Naive thymus-derived CD4-positive, alpha-beta T cell (primary cell): Measurements from ENCODE around the gene PDIA5. TPM values are rescaled to one million over a fixed set of nuclear protein-coding genes. Genes with fewer than 3 reads are reported as not detected.

Experiments used
- ATAC-seq: fragments of 150-1000 bp; cut with Tn5 transposase; 2 replicates; pipeline ENCODE4 v1.10.0; 2021; ENCODE audit warnings: mild to moderate bottlenecking, moderate library complexity
- CTCF ChIA-PET: fragments of 350-600 bp; sonication (Branson Sonifier 250); formaldehyde crosslinking; loops from one replicate; lab custom pipeline; 2021; ENCODE audit warnings: antibody characterized with exemption; lab: Charles Lee
- POLR2A ChIA-PET: fragments of 350-600 bp; sonication (Branson Sonifier 250); formaldehyde crosslinking; loops from one replicate; lab custom pipeline; 2021; ENCODE audit warnings: antibody characterized with exemption, inconsistent platforms; lab: Charles Lee
- DNase-seq, 9 donors: peaks; one replicate each; pipeline versions ENCODE4 v3.0.0 to v3.0.0-alpha.2; 2020 to 2022; ENCODE audit warnings: mixed read lengths in 1 of 9
- H3K27ac ChIP-seq: one replicate; pipeline ENCODE4 v1.7.0; 2013; ENCODE audit warnings: mild to moderate bottlenecking, low read depth, low read length, moderate library complexity
- H3K27me3 ChIP-seq, 2 donors: one replicate each; pipeline ENCODE4 v1.7.0; 2013; ENCODE audit warnings: low read length in 2 of 2, mild to moderate bottlenecking in 2 of 2, moderate library complexity in 2 of 2; ENCODE audit not compliant: control insufficient read depth in 2 of 2, insufficient read depth in 2 of 2
- H3K36me3 ChIP-seq, 3 experiments: 1 replicate in 2 of 3; 2 replicates in 1 of 3; pipeline ENCODE4 v1.7.0; 2013; ENCODE audit warnings: low read length in 3 of 3, mild to moderate bottlenecking in 3 of 3, moderate library complexity in 1 of 3; ENCODE audit not compliant: insufficient read depth in 3 of 3, control insufficient read depth in 2 of 3
- H3K4me1 ChIP-seq, 2 donors: one replicate each; pipeline ENCODE4 v1.7.0; 2013; ENCODE audit warnings: low read length in 2 of 2, mild to moderate bottlenecking in 2 of 2, moderate library complexity in 1 of 2; ENCODE audit not compliant: control insufficient read depth in 2 of 2, insufficient read depth in 2 of 2
- H3K4me3 ChIP-seq: 2 replicates; pipeline ENCODE4 v1.7.0; 2013; ENCODE audit warnings: mild to moderate bottlenecking, low read length
- H3K9me3 ChIP-seq, 3 experiments: 1 replicate in 2 of 3; 2 replicates in 1 of 3; pipeline ENCODE4 v1.7.0; 2013; ENCODE audit warnings: low read length in 3 of 3; ENCODE audit not compliant: control insufficient read depth in 2 of 3
- H3K27ac Mint-ChIP-seq, 9 donors: one replicate each; pipeline ENCODE4 v1.8.0; 2020 to 2022; ENCODE audit warnings: mixed read lengths in 9 of 9, mild to moderate bottlenecking in 8 of 9, moderate library complexity in 5 of 9, inconsistent platforms in 2 of 9
- H3K27me3 Mint-ChIP-seq, 5 donors: one replicate each; pipeline ENCODE4 v1.8.0; 2021 to 2022; ENCODE audit warnings: mixed read lengths in 5 of 5, mild to moderate bottlenecking in 1 of 5
- H3K36me3 Mint-ChIP-seq, 5 donors: one replicate each; pipeline ENCODE4 v1.8.0; 2020 to 2022; ENCODE audit warnings: mixed read lengths in 5 of 5, mild to moderate bottlenecking in 3 of 5, inconsistent platforms in 1 of 5
- H3K4me1 Mint-ChIP-seq, 7 donors: one replicate each; pipeline ENCODE4 v1.8.0; 2020 to 2022; ENCODE audit warnings: mixed read lengths in 7 of 7, mild to moderate bottlenecking in 3 of 7, inconsistent platforms in 1 of 7
- H3K4me3 Mint-ChIP-seq, 10 donors: one replicate each; pipeline ENCODE4 v1.8.0; 2020 to 2022; ENCODE audit warnings: mild to moderate bottlenecking in 10 of 10, mixed read lengths in 10 of 10, moderate library complexity in 6 of 10, inconsistent platforms in 2 of 10
- H3K9me3 Mint-ChIP-seq, 11 donors: one replicate each; pipeline ENCODE4 v1.8.0; 2020 to 2022; ENCODE audit warnings: mixed read lengths in 11 of 11, mild to moderate bottlenecking in 4 of 11, inconsistent platforms in 1 of 11, moderate library complexity in 1 of 11
- intact Hi-C, 2 donors: fragments of 100-400 bp; cut with micrococcal nuclease; formaldehyde crosslinking; loops; one replicate each; pipeline ENCODE4 v1.15.1; 2023
- polyA plus RNA-seq, 2 donors: library from polyadenylated mRNA; unstranded; fragments of 300-500 nt; fragmentation: Illumina TruSeq; gene quantifications; one replicate each; pipeline ENCODE4 v1.2.3, GENCODE V29; 2021
- total RNA-seq, 6 experiments: library from RNA in 5 of 6; stranded (reverse) in 5 of 6; gene quantifications; 1 replicate in 5 of 6; 2 replicates in 1 of 6; pipeline ENCODE4 v1.2.3 and lab custom pipeline; 2021 to 2026

Gene PDIA5
- total and polyA plus RNA-seq, 7 experiments from 2014 or later, result 3.4 to 21.7 (median 5.6) TPM

- ChIA-PET CTCF (no interaction called here), POLR2A (no interaction called here)
- H3K4me1 ChIP-seq, result no peaks in the 10 kb centered on the region
- Mint-ChIP-seq H3K9me3 (peaks cover 0 to 9% (median 2%) of the 10 kb centered on the region in 11 donors), H3K27ac (no peak overlapping the region), H3K4me3 (no peak overlapping the region), H3K4me1 (peaks cover 0 to 2% (median 0%) of the 10 kb centered on the region in 7 donors), H3K36me3 (peaks cover 0 to 4% (median 0%) of the 10 kb centered on the region in 5 donors), H3K27me3 (peaks cover 0 to 13% (median 5%) of the 10 kb centered on the region in 5 donors)
- H3K27ac ChIP-seq, result no peak overlapping the region
- no peak for DNase-seq
- intact Hi-C loops, result no loop called here
- no peak overlapping the region for H3K4me3 ChIP-seq
- no peak for ATAC-seq
- H3K9me3 ChIP-seq, result no peaks in the 10 kb centered on the region
- H3K27me3 ChIP-seq, result no peaks in the 10 kb centered on the region
- no peaks in the 10 kb centered on the region for H3K36me3 ChIP-seq
Observed at GRCh38 chr3:123193448-123194101, 126.8 kb downstream of the PDIA5 start.

DNA sequence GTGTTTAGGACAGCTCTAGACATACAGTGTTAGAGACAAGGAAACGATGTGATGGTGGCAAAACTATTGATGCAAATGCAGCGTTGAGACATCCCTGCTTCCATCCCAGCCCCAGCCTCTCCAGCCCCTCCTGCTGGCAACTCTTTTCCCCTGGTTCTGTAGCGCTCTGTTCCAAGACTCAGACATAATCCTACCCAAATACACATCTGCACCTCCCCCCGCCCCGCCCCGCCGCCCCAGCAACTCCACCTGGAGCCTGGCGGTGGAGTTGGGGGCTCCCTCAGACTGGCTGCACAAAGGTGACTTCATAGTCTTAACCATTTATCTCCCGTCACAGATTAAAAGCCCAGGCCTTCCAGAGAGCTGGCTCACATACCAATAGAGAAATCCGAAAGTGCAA lies 127.7 kb downstream of the PDIA5 start:
- POLR2A ChIA-PET, result no interaction called here
- H3K4me1 ChIP-seq, result no peaks in the 10 kb centered on the region
- Mint-ChIP-seq H3K27ac (no peak overlapping the region), H3K4me3 (no peak overlapping the region), H3K36me3 (peaks cover 0 to 5% (median 0%) of the 10 kb centered on the region in 5 donors), H3K4me1 (peaks cover 0 to 2% (median 0%) of the 10 kb centered on the region in 7 donors), H3K9me3 (peaks cover 0 to 14% (median 5%) of the 10 kb centered on the region in 11 donors), H3K27me3 (peaks cover 0 to 13% (median 5%) of the 10 kb centered on the region in 5 donors)
- no peaks in the 10 kb centered on the region for H3K36me3 ChIP-seq
- no peak overlapping the region for H3K27ac ChIP-seq
- no peak for DNase-seq
- no peak overlapping the region for H3K4me3 ChIP-seq
- no peaks in the 10 kb centered on the region for H3K27me3 ChIP-seq
- CTCF ChIA-PET, result no interaction called here
- intact Hi-C loops, result no loop called here
- ATAC-seq, result no peak
- H3K9me3 ChIP-seq, result no peaks in the 10 kb centered on the region

DNA sequence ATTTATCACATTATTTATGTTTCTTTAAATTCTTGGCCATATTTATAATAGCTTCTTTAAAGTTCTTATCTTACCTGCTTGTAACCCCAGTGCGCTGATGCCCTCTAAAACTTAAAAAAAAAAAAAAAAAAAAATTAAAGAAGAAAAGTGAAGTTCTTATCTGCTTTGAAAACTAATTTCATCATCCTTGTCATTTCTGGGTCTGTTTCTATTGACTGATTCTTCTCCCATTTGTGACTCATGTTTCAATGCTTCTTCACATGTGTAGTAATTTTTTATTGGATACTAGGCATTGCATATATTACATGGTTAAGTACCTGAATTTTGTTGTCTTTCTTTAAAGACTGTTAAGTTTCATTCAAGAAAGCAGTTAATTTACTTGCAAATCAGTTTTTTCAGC lies 131.5 kb downstream of the PDIA5 start:
- DNase-seq, result no peak
- Mint-ChIP-seq H3K9me3 (peaks cover 0 to 14% (median 6%) of the 10 kb centered on the region in 11 donors), H3K36me3 (peaks cover 0 to 15% (median 6%) of the 10 kb centered on the region in 5 donors), H3K27ac (no peak overlapping the region), H3K4me1 (peaks cover 10 to 25% (median 21%) of the 10 kb centered on the region in 7 donors), H3K4me3 (no peak overlapping the region), H3K27me3 (peaks cover 0 to 13% (median 5%) of the 10 kb centered on the region in 5 donors)
- ChIA-PET CTCF (no interaction called here), POLR2A (no interaction called here)
- no peak overlapping the region for H3K4me3 ChIP-seq
- intact Hi-C loops, result no loop called here
- no peak overlapping the region for H3K27ac ChIP-seq
- peaks cover 0 to 4% (median 0%) of the 10 kb centered on the region in 3 experiments for H3K36me3 ChIP-seq
- ATAC-seq, result no peak
- H3K9me3 ChIP-seq, result no peaks in the 10 kb centered on the region
- H3K4me1 ChIP-seq, result peaks cover 12% of the 10 kb centered on the region in 2 donors
- H3K27me3 ChIP-seq, result no peaks in the 10 kb centered on the region

GRCh38 chr3:123201223-123201556 lies 134.4 kb downstream of the PDIA5 start:
- Histone ChIP-seq H3K4me3 (peak overlapping the region; percentile 90), H3K9me3 (no peaks in the 10 kb centered on the region), H3K36me3 (peaks cover 0 to 4% (median 0%) of the 10 kb centered on the region in 3 experiments), H3K27me3 (no peaks in the 10 kb centered on the region), H3K4me1 (peaks cover 12% of the 10 kb centered on the region in 2 donors), H3K27ac (peak overlapping the region; percentile 89)
- Mint-ChIP-seq H3K27ac (peak overlapping the region; percentile 97 to 100 (median 99)), H3K4me3 (peak overlapping the region; percentile 82 to 98 (median 92)), H3K27me3 (peaks cover 0 to 9% (median 3%) of the 10 kb centered on the region in 5 donors), H3K36me3 (peaks cover 0 to 19% (median 6%) of the 10 kb centered on the region in 5 donors), H3K4me1 (peaks cover 10 to 41% (median 31%) of the 10 kb centered on the region in 7 donors), H3K9me3 (peaks cover 0 to 14% (median 6%) of the 10 kb centered on the region in 11 donors)
- intact Hi-C loops, result loop anchor here (1.0 to 10.0 kb wide), 16 partner anchors 134 to 1655 kb away; partner anchors contain the start of genes DTX3L (in 2 of the 2), FAM162A (in 2 of the 2), GOLGB1 (in 2 of the 2) and HACD2 (in 2 of the 2)
- POLR2A ChIA-PET, result interaction anchor here (0.8 to 1.5 kb wide), 13 partner anchors 9 to 1541 kb away, joined by 3 to 11 read pairs (median 5); partner anchors contain the start of genes FAM162A, HCLS1, HSPBAP1 and KPNA1
- CTCF ChIA-PET, result no interaction called here
- DNase-seq (no peak), ATAC-seq (no peak)

DNA sequence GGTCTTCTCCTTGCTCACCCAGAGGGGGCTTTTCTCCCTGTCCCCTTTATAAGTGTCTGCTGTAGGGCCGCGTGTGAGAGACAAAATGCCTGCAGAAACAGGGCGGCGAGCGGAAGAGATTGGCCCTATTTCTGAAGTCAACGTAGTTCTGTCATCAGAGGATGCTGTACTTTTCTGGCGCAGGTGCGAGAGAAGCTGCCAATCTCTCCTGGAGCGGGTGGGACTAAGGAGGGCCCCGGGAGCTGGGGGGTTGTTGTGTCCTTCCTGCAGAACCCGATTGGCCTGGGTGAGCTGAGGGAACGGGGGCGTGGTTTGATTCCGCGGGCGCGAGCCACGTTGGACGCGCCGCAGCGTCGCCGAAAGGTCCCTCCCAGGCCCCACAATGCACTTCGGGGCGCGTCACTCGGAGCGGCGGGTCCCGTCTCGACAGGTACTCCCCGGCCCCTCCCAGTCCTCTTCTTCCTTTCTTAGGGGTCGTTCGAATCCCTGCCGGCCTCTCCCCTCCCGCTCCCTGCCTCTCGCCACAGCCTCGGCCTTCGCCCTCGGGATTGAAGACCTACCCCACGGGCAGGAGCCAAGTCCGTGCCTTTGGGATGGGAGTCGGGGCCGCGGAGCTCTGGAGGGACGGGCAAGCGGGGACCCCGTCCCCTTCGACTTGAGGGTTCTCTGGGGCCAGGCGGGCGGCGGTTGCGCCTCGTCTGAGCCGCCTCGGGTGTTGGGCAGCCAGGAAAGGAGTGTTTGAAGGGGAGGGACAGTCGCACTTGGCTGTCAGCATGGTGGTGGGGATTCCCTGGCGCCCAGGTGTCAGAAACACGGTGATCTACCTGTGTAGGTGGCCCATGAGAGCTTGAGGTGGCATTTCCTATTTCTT lies 135.0 kb downstream of the PDIA5 start, which contains the start of gene SEC22A:
TSS of gene SEC22A (plus strand) at position 387 of the 871 bp plus-strand sequence. CDS start 7,275 bp downstream, outside the sequence.
- ChIA-PET CTCF (interaction anchor here (0.5 to 0.7 kb wide), 3 partner anchors 320 to 1656 kb away, joined by 3 read pairs; partner anchors contain the start of gene POLQ), POLR2A (interaction anchor here (0.5 to 1.5 kb wide), 17 partner anchors 14 to 1541 kb away, joined by 3 to 11 read pairs (median 4); partner anchors contain the start of genes FAM162A, HCLS1, HSPBAP1 and KPNA1)
- peak; percentile 97 for ATAC-seq
- Mint-ChIP-seq H3K4me3 (peak within 1 kb of the TSS; percentile 82 to 98 (median 92)), H3K4me1 (peaks cover 12 to 41% (median 31%) of the 10 kb centered on the region in 7 donors), H3K36me3 (peaks cover 0 to 19% (median 6%) of the 10 kb centered on the region in 5 donors), H3K9me3 (peaks cover 0 to 14% (median 6%) of the 10 kb centered on the region in 11 donors), H3K27ac (peak within 1 kb of the TSS; percentile 97 to 100 (median 99)), H3K27me3 (peaks cover 0 to 9% (median 2%) of the 10 kb centered on the region in 5 donors)
- no peaks in the 10 kb centered on the region for H3K9me3 ChIP-seq
- intact Hi-C loops, result loop anchor here (1.0 to 10.0 kb wide), 16 partner anchors 134 to 1655 kb away; partner anchors contain the start of genes DTX3L (in 2 of the 2), FAM162A (in 2 of the 2), GOLGB1 (in 2 of the 2) and HACD2 (in 2 of the 2)
- H3K36me3 ChIP-seq, result peaks cover 0 to 4% (median 0%) of the 10 kb centered on the region in 3 experiments
- DNase-seq, result peak; percentile 89 to 99 (median 97)
- H3K4me3 ChIP-seq, result peak within 1 kb of the TSS; percentile 90
- H3K27ac ChIP-seq, result peak within 1 kb of the TSS; percentile 99
- peaks cover 12% of the 10 kb centered on the region in 2 donors for H3K4me1 ChIP-seq
- no peaks in the 10 kb centered on the region for H3K27me3 ChIP-seq
